GM20000 (cell line): ENCODE measurements around the gene MANF.

Experiments
- DNase-seq: peaks from one replicate; pipeline ENCODE4 v3.0.0; 2012; ENCODE audit warnings: low spot score
- TF ChIP-seq, protein P1 (sequence below): IDR thresholded peaks from 2 replicates; pipeline ENCODE4 v1.5.1; 2012; ENCODE audit warnings: mild to moderate bottlenecking, control low read depth; ENCODE audit errors: extremely low read depth, missing control alignments

MANF gene

DNA sequence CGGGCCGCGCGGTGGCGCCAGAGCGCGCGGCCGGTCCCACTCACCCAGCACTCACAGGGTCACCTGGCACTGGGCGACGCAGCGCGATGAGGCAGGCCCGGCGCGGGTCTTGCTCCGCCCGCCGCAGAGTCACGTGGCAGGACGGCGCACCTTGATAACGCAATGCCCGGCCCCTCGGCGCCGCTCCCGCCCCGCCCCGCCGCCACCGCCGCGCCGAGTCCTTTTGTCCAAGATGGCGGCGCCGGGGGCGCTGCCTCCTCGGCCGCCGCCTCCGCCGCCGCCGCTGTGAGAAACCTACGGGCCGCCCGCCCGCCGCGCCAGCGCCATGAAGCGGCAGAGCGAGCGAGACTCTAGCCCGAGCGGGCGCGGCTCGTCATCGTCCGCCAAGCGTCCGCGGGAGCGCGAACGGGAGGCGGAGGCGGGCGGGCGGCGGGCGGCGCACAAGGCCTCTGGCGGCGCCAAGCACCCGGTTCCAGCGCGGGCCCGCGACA lies 6.0 kb downstream of the MANF start, which contains the start of gene RBM15B:
TSS of gene RBM15B (plus strand) at position 211 of the 491 bp plus-strand sequence. CDS start at position 326, 115 bp downstream.
- DNase-seq, result peak; percentile 98
- TF ChIP-seq, protein P1, sequence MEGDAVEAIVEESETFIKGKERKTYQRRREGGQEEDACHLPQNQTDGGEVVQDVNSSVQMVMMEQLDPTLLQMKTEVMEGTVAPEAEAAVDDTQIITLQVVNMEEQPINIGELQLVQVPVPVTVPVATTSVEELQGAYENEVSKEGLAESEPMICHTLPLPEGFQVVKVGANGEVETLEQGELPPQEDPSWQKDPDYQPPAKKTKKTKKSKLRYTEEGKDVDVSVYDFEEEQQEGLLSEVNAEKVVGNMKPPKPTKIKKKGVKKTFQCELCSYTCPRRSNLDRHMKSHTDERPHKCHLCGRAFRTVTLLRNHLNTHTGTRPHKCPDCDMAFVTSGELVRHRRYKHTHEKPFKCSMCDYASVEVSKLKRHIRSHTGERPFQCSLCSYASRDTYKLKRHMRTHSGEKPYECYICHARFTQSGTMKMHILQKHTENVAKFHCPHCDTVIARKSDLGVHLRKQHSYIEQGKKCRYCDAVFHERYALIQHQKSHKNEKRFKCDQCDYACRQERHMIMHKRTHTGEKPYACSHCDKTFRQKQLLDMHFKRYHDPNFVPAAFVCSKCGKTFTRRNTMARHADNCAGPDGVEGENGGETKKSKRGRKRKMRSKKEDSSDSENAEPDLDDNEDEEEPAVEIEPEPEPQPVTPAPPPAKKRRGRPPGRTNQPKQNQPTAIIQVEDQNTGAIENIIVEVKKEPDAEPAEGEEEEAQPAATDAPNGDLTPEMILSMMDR, result peak; percentile 95

DNA sequence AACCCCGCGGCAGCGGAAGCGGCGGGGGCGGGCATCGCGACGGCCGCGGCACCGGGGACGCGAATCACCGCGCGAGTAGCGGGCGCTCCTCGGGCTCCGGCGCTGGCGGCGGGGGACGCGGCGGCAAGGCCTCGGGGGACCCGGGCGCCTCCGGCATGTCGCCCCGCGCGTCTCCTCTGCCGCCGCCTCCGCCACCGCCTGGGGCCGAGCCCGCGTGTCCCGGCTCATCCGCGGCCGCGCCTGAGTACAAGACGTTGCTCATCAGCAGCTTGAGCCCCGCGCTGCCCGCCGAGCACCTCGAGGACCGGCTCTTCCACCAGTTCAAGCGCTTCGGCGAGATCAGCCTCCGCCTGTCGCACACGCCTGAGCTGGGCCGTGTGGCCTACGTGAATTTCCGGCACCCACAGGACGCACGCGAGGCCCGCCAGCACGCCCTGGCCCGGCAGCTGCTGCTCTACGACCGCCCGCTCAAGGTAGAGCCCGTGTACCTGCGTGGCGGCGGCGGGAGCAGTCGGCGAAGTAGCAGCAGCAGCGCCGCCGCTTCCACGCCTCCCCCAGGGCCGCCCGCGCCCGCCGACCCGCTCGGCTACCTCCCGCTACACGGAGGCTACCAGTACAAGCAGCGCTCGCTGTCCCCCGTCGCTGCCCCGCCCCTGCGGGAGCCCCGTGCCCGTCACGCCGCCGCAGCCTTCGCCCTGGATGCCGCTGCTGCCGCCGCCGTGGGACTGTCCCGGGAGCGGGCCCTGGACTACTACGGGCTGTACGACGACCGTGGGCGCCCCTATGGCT lies 6.7 kb downstream of the MANF start:
- peak; percentile 61 for DNase-seq

DNA sequence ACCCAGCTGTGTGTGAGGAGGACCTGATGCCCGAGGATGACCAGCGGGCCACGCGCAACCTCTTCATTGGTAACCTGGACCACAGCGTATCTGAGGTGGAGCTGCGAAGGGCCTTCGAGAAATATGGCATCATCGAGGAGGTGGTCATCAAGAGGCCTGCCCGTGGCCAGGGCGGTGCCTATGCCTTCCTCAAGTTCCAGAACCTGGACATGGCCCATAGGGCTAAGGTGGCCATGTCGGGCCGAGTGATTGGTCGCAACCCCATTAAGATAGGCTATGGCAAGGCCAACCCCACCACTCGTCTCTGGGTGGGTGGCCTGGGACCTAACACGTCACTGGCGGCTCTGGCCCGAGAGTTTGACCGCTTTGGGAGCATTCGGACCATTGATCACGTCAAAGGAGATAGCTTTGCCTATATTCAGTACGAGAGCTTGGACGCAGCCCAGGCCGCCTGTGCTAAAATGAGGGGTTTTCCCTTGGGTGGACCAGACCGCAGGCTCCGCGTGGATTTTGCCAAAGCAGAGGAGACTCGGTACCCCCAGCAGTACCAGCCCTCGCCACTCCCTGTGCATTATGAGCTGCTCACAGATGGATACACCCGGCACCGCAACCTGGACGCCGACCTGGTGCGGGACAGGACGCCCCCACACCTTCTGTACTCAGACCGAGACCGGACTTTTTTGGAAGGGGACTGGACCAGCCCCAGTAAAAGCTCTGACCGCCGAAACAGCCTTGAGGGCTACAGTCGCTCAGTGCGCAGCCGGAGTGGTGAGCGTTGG lies 7.5 kb downstream of the MANF start:
- no peak for DNase-seq
- TF ChIP-seq, protein P1, result no peak

More for the DNA sequence above, 6.7 kb downstream of the MANF start:
- TF ChIP-seq, protein P1, result no peak

DNA sequence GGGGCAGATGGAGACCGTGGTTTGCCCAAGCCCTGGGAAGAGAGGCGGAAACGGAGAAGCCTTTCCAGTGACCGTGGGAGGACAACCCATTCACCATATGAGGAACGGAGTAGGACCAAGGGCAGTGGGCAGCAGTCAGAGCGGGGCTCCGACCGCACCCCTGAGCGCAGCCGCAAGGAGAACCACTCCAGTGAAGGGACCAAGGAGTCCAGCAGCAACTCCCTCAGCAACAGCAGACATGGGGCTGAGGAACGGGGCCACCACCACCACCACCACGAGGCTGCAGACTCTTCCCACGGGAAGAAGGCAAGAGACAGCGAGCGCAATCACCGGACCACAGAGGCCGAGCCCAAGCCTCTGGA lies 8.0 kb downstream of the MANF start:
- TF ChIP-seq, protein P1, result no peak
- no peak for DNase-seq

DNA sequence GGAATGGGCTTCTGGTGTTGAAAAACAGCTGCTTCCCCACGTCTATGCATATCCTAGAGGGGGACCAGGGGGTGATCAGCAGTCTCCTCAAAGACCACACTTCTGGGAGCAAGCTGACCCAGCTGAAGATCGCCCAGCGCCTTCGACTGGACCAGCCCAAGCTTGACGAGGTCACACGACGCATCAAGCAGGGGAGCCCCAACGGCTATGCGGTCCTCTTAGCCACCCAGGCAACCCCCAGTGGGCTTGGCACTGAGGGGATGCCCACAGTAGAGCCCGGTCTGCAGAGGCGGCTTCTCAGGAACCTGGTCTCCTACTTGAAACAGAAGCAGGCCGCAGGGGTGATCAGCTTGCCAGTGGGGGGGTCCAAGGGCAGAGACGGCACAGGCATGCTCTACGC lies 8.5 kb downstream of the MANF start:
- no peak for DNase-seq
- TF ChIP-seq, protein P1, result no peak

DNA sequence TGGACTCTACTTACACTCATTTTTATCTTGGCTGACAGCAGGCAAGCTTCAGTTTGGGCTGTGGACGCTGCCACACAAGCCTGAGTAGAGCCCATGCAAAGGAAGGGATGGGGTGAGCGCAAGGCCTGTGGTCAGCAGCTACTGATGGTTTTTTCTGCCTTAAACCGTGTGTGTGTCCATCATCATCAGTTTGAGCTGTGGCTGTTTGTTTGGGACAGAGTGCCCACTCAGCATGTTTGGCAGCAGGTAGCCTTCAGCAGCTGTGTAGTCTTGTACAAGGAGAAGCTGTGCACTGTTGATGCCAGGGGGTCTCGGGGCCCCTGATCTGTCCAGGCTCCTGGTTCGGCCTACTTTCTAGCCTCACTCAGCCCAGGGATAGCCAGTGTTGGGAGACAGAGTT lies 9.4 kb downstream of the MANF start:
- DNase-seq, result no peak
- TF ChIP-seq, protein P1, result no peak
